SK-N-SH (cell line): Measurements from ENCODE around the gene PSMD2. TPM values are rescaled to one million over a fixed set of nuclear protein-coding genes. Genes with fewer than 3 reads are reported as not detected.

Source experiments
- CTCF ChIA-PET: fragments of 300-600, 350-600 bp; formaldehyde crosslinking; extraction: SDS; loops from one replicate; lab custom pipeline; 2021; lab: Yijun Ruan, JAX
- POLR2A ChIA-PET: fragments of 350-600 bp; sonication (Branson Sonifier 250); formaldehyde crosslinking; extraction: SDS; loops from one replicate; lab custom pipeline; 2020; ENCODE audit warnings: antibody characterized with exemption, inconsistent platforms; lab: Yijun Ruan, JAX
- DNase-seq: peaks from one replicate; pipeline ENCODE4 v3.0.0; 2012
- H2AFZ ChIP-seq: fragments of 200-600 bp; sonication (generic); 2 replicates; pipeline ENCODE4 v1.8.1; 2016; ENCODE audit warnings: antibody characterized with exemption, mild to moderate bottlenecking, low read depth
- H3F3A ChIP-seq: fragments of 200-600 bp; sonication (generic); replicated peaks from 2 replicates; pipeline ENCODE3; 2016; ENCODE audit warnings: antibody characterized with exemption, mild to moderate bottlenecking; ENCODE audit not compliant: insufficient read depth
- H3K27ac ChIP-seq, 2 experiments: fragments of 200-500 bp in 1 of 2; fragments of 200-600 bp in 1 of 2; sonication (Bioruptor generic) in 1 of 2; sonication (generic), shearing (Covaris generic) in 1 of 2; 2 replicates each; pipeline versions ENCODE4 v1.5.1 to v1.6.1; 2014 to 2016; ENCODE audit warnings: low read depth in 2 of 2, inconsistent platforms in 1 of 2, low read length in 1 of 2, mild to moderate bottlenecking in 1 of 2, mixed read lengths in 1 of 2
- H3K27me3 ChIP-seq: fragments of 200-600 bp; sonication (generic), shearing (Covaris generic); 2 replicates; pipeline ENCODE4 v1.6.1; 2016; ENCODE audit warnings: mixed run types; ENCODE audit not compliant: insufficient read depth
- H3K36me3 ChIP-seq, 2 experiments: fragments of 200-500 bp in 1 of 2; fragments of 200-600 bp in 1 of 2; sonication (Bioruptor generic) in 1 of 2; sonication (generic) in 1 of 2; replicated peaks in 1 of 2; 2 replicates each; pipeline versions ENCODE3 to v1.5.1; 2014 to 2016; ENCODE audit warnings: low read length in 1 of 2, mild to moderate bottlenecking in 1 of 2; ENCODE audit not compliant: insufficient read depth in 2 of 2, control insufficient read depth in 1 of 2
- H3K4me1 ChIP-seq, 2 experiments: fragments of 200-500 bp in 1 of 2; fragments of 200-600 bp in 1 of 2; sonication (Bioruptor generic) in 1 of 2; sonication (generic), shearing (Covaris generic) in 1 of 2; 2 replicates each; pipeline versions ENCODE4 v1.5.1 to v1.6.1; 2014 to 2016; ENCODE audit warnings: low read depth in 1 of 2, low read length in 1 of 2, mixed run types in 1 of 2; ENCODE audit not compliant: insufficient read depth in 2 of 2, control insufficient read depth in 1 of 2
- H3K4me2 ChIP-seq: fragments of 200-600 bp; sonication (generic), shearing (Covaris generic); 2 replicates; pipeline ENCODE4 v1.6.1; 2017; ENCODE audit warnings: mixed run types
- H3K4me3 ChIP-seq, 2 experiments: fragments of 200-500 bp in 1 of 2; fragments of 200-600 bp in 1 of 2; sonication (Bioruptor generic) in 1 of 2; sonication (generic), shearing (Covaris generic) in 1 of 2; 2 replicates each; pipeline versions ENCODE4 v1.5.1 to v1.8.1; 2014 to 2016; ENCODE audit warnings: low read depth in 2 of 2, inconsistent platforms in 1 of 2, low read length in 1 of 2, mild to moderate bottlenecking in 1 of 2, mixed read lengths in 1 of 2, moderate library complexity in 1 of 2
- H3K79me2 ChIP-seq: fragments of 200-600 bp; sonication (generic); 2 replicates; pipeline ENCODE4 v1.8.1; 2017; ENCODE audit warnings: mild to moderate bottlenecking; ENCODE audit not compliant: insufficient read depth
- H3K9ac ChIP-seq: fragments of 200-600 bp; sonication (generic); 2 replicates; pipeline ENCODE4 v1.6.1; 2017; ENCODE audit warnings: mixed run types
- H3K9me2 ChIP-seq: fragments of 200-600 bp; sonication (generic); 2 replicates; pipeline ENCODE4 v1.6.1; 2017; ENCODE audit warnings: mixed run types
- H3K9me3 ChIP-seq: fragments of 200-600 bp; sonication (generic); 2 replicates; pipeline ENCODE4 v1.6.1; 2017; ENCODE audit warnings: mixed run types, mild to moderate bottlenecking, moderate library complexity
- H4K20me1 ChIP-seq: fragments of 200-600 bp; sonication (generic); 2 replicates; pipeline ENCODE4 v1.6.1; 2017; ENCODE audit warnings: mild to moderate bottlenecking, mixed run types; ENCODE audit not compliant: insufficient read depth
- CHD2 ChIP-seq: fragments of 150-350 bp; IDR thresholded peaks from 2 replicates; pipeline ENCODE4 v1.6.1; 2018; ENCODE audit warnings: low read length; ENCODE audit not compliant: partially characterized antibody
- ELF1 ChIP-seq: IDR thresholded peaks from 2 replicates; pipeline ENCODE4 v1.4.0; 2012
- EP300 ChIP-seq, 2 experiments: IDR thresholded peaks; 2 replicates each; pipeline versions ENCODE4 v1.4.0 to v1.6.1; 2012; ENCODE audit warnings: borderline replicate concordance in 1 of 2, low read depth in 1 of 2, low read length in 1 of 2
- EZH2phosphoT487 ChIP-seq: fragments of 200-600 bp; sonication (generic); IDR thresholded peaks from 2 replicates; pipeline ENCODE4 v1.6.1; 2017; ENCODE audit warnings: low read depth, mixed run types, mild to moderate bottlenecking, antibody characterized with exemption, moderate library complexity, borderline replicate concordance
- FOSL2 ChIP-seq: IDR thresholded peaks from 2 replicates; pipeline ENCODE4 v1.4.0; 2012; ENCODE audit warnings: low read depth, mild to moderate bottlenecking, moderate library complexity, borderline replicate concordance
- JUND ChIP-seq: IDR thresholded peaks from 2 replicates; pipeline ENCODE4 v1.4.0; 2012
- MXI1 ChIP-seq: IDR thresholded peaks from 2 replicates; pipeline ENCODE4 v1.6.1; 2012; ENCODE audit warnings: mild to moderate bottlenecking, low read depth, low read length, improper control_type of control experiment
- NFIC ChIP-seq: IDR thresholded peaks from 2 replicates; pipeline ENCODE4 v1.4.0; 2012; ENCODE audit warnings: borderline replicate concordance
- RXRA ChIP-seq: IDR thresholded peaks from 2 replicates; pipeline ENCODE4 v1.4.0; 2012; ENCODE audit warnings: low read depth, mild to moderate bottlenecking, borderline replicate concordance
- TEAD4 ChIP-seq: IDR thresholded peaks from 2 replicates; pipeline ENCODE4 v1.4.0; 2012; ENCODE audit warnings: mild to moderate bottlenecking, borderline replicate concordance; ENCODE audit not compliant: insufficient read depth
- WGBS: methylation state at CpG from one replicate; pipeline ENCODE4 v1.1.6; 2017; ENCODE audit warnings: low lambda C conversion rate; 5-methylcytosine and 5-hydroxymethylcytosine counted together
- polyA plus RNA-seq, 3 experiments: library from polyadenylated mRNA; depleted of rRNA; stranded (reverse); fragments of >200 nt; gene quantifications; 2 replicates each; pipeline ENCODE4 v1.2.3, GENCODE V29; 2012
- TF ChIP-seq, protein P1 (sequence below): fragments of 150-350 bp; IDR thresholded peaks from 2 replicates; pipeline ENCODE4 v1.6.1; 2017; ENCODE audit warnings: antibody characterized with exemption, low read length, low read depth, borderline replicate concordance
- TF ChIP-seq, protein P2 (sequence below): IDR thresholded peaks from 2 replicates; pipeline ENCODE4 v1.4.0; 2012; ENCODE audit warnings: low read depth
- TF ChIP-seq, protein P3 (sequence below): IDR thresholded peaks from 2 replicates; pipeline ENCODE4 v1.6.1; 2012; ENCODE audit warnings: mild to moderate bottlenecking, low read depth, low read length, moderate library complexity
- TF ChIP-seq, protein P4 (sequence below): fragments of 200-600 bp; sonication (generic); IDR thresholded peaks from 2 replicates; pipeline ENCODE4 v1.6.1; 2017; ENCODE audit warnings: antibody characterized with exemption, mild to moderate bottlenecking, moderate library complexity
- TF ChIP-seq, protein P5 (sequence below): IDR thresholded peaks from 2 replicates; pipeline ENCODE4 v1.4.0; 2012; ENCODE audit warnings: low read depth, borderline replicate concordance

The PSMD2 gene
- polyA plus RNA-seq, 1 of the 3 experiments (the other 2 are of a cell fraction) = 328 TPM

DNA sequence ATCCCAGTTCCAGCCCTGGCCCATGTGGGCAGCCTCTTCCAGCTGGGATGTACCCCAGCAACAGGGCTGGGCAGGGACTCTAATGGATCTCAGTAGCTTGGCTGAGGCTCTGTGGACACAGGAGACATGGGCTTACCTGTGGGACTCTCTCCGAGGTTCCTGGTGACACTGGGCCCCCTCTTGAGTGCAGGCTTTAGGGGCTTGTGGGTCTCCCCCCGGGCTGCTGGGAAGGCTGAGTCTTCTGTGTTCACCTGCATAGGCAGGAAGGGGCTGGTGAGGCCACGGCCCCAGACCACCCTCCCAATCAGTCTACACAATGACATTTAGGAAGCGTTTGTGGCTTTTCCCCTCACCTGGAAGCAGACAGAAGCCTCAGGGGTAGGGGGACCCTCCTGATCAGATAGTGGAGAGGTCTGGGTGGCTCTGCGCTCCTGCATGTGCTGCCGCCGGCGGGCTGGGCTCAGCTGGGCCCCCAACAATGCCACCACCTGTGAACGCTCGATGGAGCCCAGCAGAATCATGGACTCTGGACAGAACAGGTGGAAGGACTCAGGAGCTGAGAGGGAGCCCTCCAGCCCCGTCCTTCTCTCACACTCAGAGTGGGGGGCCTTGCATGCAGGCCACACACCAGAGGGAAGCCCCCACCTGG lies 54.0 kb downstream of the PSMD2 start:
- H3K4me2 ChIP-seq = no peak overlapping the region
- no peak overlapping the region; a peak in 1 of 4 replicates for H3K27ac ChIP-seq
- H3F3A ChIP-seq = no peaks in the 10 kb centered on the region
- no peaks in the 10 kb centered on the region for H4K20me1 ChIP-seq
- H3K9me3 ChIP-seq = no peaks in the 10 kb centered on the region
- DNase-seq = no peak
- WGBS = 100% methylated on average over 1 of the region's 11 CpGs
- no peak overlapping the region for H3K9ac ChIP-seq
- no peaks in the 10 kb centered on the region for H3K79me2 ChIP-seq
- H3K4me1 ChIP-seq = peaks cover 0 to 18% of the 10 kb centered on the region in 2 experiments; a peak in 1 of 4 replicates
- no peak overlapping the region for H2AFZ ChIP-seq
- no peaks in the 10 kb centered on the region for H3K27me3 ChIP-seq
- ChIA-PET POLR2A (interaction anchor here (1.5 to 2.9 kb wide), 2 partner anchors 8 to 15 kb away, joined by 4 to 19 read pairs; partner anchors contain the start of gene FAM131A), CTCF (interaction anchor here (0.7 to 5.3 kb wide), 23 partner anchors 9 to 451 kb away, joined by 3 to 63 read pairs (median 4); partner anchors contain the start of genes CLCN2, EEF1AKMT4, FAM131A and POLR2H)
- TF ChIP-seq FOSL2 = no peak
- no peak for TF ChIP-seq NFIC
- TF ChIP-seq, protein P1, sequence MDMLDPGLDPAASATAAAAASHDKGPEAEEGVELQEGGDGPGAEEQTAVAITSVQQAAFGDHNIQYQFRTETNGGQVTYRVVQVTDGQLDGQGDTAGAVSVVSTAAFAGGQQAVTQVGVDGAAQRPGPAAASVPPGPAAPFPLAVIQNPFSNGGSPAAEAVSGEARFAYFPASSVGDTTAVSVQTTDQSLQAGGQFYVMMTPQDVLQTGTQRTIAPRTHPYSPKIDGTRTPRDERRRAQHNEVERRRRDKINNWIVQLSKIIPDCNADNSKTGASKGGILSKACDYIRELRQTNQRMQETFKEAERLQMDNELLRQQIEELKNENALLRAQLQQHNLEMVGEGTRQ = no peak
- no peak for TF ChIP-seq JUND
- TF ChIP-seq TEAD4 = no peak
- TF ChIP-seq, protein P2, sequence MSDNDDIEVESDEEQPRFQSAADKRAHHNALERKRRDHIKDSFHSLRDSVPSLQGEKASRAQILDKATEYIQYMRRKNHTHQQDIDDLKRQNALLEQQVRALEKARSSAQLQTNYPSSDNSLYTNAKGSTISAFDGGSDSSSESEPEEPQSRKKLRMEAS = no peak
- no peak for TF ChIP-seq CHD2
- TF ChIP-seq, protein P3, sequence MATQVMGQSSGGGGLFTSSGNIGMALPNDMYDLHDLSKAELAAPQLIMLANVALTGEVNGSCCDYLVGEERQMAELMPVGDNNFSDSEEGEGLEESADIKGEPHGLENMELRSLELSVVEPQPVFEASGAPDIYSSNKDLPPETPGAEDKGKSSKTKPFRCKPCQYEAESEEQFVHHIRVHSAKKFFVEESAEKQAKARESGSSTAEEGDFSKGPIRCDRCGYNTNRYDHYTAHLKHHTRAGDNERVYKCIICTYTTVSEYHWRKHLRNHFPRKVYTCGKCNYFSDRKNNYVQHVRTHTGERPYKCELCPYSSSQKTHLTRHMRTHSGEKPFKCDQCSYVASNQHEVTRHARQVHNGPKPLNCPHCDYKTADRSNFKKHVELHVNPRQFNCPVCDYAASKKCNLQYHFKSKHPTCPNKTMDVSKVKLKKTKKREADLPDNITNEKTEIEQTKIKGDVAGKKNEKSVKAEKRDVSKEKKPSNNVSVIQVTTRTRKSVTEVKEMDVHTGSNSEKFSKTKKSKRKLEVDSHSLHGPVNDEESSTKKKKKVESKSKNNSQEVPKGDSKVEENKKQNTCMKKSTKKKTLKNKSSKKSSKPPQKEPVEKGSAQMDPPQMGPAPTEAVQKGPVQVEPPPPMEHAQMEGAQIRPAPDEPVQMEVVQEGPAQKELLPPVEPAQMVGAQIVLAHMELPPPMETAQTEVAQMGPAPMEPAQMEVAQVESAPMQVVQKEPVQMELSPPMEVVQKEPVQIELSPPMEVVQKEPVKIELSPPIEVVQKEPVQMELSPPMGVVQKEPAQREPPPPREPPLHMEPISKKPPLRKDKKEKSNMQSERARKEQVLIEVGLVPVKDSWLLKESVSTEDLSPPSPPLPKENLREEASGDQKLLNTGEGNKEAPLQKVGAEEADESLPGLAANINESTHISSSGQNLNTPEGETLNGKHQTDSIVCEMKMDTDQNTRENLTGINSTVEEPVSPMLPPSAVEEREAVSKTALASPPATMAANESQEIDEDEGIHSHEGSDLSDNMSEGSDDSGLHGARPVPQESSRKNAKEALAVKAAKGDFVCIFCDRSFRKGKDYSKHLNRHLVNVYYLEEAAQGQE = no peak
- TF ChIP-seq RXRA = no peak
- TF ChIP-seq ELF1 = no peak
- TF ChIP-seq, protein P4, sequence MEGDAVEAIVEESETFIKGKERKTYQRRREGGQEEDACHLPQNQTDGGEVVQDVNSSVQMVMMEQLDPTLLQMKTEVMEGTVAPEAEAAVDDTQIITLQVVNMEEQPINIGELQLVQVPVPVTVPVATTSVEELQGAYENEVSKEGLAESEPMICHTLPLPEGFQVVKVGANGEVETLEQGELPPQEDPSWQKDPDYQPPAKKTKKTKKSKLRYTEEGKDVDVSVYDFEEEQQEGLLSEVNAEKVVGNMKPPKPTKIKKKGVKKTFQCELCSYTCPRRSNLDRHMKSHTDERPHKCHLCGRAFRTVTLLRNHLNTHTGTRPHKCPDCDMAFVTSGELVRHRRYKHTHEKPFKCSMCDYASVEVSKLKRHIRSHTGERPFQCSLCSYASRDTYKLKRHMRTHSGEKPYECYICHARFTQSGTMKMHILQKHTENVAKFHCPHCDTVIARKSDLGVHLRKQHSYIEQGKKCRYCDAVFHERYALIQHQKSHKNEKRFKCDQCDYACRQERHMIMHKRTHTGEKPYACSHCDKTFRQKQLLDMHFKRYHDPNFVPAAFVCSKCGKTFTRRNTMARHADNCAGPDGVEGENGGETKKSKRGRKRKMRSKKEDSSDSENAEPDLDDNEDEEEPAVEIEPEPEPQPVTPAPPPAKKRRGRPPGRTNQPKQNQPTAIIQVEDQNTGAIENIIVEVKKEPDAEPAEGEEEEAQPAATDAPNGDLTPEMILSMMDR = no peak
- TF ChIP-seq EP300 (IDR thresholded peaks at IDR 0.05; ENCODE audit: borderline replicate concordance in 1 of 2, low read depth in 1 of 2, low read length in 1 of 2) = no peak
- TF ChIP-seq EZH2phosphoT487 = no peak
- no peak for TF ChIP-seq MXI1
- TF ChIP-seq, protein P5, sequence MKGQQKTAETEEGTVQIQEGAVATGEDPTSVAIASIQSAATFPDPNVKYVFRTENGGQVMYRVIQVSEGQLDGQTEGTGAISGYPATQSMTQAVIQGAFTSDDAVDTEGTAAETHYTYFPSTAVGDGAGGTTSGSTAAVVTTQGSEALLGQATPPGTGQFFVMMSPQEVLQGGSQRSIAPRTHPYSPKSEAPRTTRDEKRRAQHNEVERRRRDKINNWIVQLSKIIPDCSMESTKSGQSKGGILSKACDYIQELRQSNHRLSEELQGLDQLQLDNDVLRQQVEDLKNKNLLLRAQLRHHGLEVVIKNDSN = no peak
- H3K9me2 ChIP-seq = no peaks in the 10 kb centered on the region
- no peak overlapping the region for H3K4me3 ChIP-seq
- peaks cover 3 to 37% of the 10 kb centered on the region in 2 experiments for H3K36me3 ChIP-seq
